Posterior cingulate gyrus (tissue), 11 donors: Measurements from ENCODE around the gene FAM9C.
A peak's percentile ranks its signal among the peaks of the same experiment; 100 is the strongest.
"Not testable (repeated sequence)": the region's sequence is repeated elsewhere in the genome, so short reads cannot be mapped to it uniquely, and the experiment has no call there.

Experiments
- DNase-seq, 10 donors: peaks; one replicate each; pipeline versions ENCODE4 v3.0.0 to v3.0.0-alpha.2; 2020 to 2021; ENCODE audit warnings: mixed read lengths in 3 of 10
- intact Hi-C: fragments of 100-400 bp; cut with DNase I; formaldehyde crosslinking; loops from one replicate; pipeline ENCODE4 v1.15.1; 2023

Gene FAM9C

GRCh38 chrX:13078739-13079444, 34.5 kb upstream of the FAM9C start:
- DNase-seq, result peak in 1 of 10 donors; percentile 14
- intact Hi-C loops, result no loop called here

GRCh38 chrX:13077168-13077567, 32.7 kb upstream of the FAM9C start:
- intact Hi-C loops, result no loop called here
- no peak for DNase-seq

DNA sequence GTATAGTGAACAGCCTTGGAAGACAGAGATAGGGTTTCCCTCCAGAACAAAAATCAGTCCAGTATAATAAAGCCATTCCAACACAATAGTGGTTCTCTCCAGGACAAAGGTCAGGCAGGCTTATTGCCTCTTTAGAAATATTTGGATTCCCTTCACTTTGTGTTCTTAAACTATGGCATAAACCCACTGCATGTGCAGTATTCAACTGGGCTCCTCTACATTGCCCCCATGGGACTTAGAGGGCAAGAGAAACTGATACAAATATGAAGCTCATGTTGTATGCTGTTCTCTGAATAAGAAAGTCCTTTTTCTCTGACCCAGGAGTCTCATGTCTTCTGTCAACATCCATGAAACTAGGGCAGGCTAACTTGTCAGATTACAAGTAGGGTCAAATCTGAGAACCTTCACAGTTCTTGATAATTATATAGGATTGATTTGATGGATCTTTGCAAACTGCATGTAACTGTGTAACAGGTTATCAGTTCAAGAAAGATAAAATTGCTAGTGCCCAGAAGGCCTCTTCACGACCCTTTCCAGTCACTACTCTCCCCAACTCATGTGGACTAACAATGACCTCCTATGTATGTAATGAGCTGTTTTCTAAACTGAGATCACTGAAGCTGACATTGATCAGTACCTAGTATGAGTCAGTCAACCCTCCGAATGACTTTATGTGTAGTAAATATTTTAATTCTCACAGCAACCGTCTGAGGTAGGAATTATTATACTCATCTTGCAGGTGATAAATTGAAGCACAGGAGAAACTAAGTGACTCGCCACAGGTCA, 31.9 kb upstream of the FAM9C start:
- DNase-seq, result no peak
- intact Hi-C loops, result no loop called here

- DNase-seq, result no peak
- intact Hi-C loops, result no loop called here
Measured at GRCh38 chrX:13074297-13075262, 30.2 kb upstream of the FAM9C start.

DNA sequence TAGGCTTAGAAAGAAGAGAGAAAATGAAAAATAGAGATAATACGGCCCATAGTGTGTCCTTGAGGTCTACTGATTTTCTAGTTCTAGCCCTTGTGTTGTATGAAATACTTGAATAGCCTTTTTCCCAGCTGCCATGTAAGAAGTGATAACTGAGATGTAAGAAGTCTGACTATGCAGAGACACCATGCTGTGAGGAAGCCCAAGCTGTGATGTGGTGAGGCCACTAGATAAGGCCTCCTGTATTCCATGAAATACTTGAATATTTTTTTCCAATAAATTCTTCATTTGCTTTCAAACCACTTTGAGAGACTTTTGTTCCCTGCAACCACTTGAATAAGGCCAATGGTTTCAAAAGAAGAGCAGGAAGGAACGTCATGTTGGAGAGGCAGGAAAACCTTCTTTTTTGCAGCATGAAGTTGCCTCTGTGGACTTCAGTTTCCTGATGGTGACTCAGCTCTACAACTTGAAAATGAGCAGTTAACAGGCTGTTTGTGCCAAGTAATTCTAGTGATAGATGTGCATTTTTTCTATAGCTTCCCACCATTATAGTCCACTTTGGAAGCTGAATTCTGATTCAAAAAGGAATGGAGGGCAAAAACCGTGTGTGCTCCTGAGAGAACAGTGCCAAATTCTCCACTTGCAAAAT, 25.5 kb upstream of the FAM9C start:
- DNase-seq, result no peak
- intact Hi-C loops, result no loop called here

- intact Hi-C loops, result no loop called here
- no peak for DNase-seq
Measured at GRCh38 chrX:13068651-13069050, 24.2 kb upstream of the FAM9C start.

- intact Hi-C loops, result no loop called here
- no peak for DNase-seq
Measured at GRCh38 chrX:13067773-13068172, 23.4 kb upstream of the FAM9C start.

GRCh38 chrX:13066391-13066790, 22.0 kb upstream of the FAM9C start:
- intact Hi-C loops, result no loop called here
- DNase-seq, result no peak

- DNase-seq, result no peak
- intact Hi-C loops, result no loop called here
Measured at GRCh38 chrX:13064599-13065143, 20.3 kb upstream of the FAM9C start.

GRCh38 chrX:13063124-13063523, 18.7 kb upstream of the FAM9C start:
- intact Hi-C loops, DNase-seq: not testable (repeated sequence)

GRCh38 chrX:13062331-13062730, 17.9 kb upstream of the FAM9C start:
- DNase-seq, intact Hi-C loops: not testable (repeated sequence)

DNA sequence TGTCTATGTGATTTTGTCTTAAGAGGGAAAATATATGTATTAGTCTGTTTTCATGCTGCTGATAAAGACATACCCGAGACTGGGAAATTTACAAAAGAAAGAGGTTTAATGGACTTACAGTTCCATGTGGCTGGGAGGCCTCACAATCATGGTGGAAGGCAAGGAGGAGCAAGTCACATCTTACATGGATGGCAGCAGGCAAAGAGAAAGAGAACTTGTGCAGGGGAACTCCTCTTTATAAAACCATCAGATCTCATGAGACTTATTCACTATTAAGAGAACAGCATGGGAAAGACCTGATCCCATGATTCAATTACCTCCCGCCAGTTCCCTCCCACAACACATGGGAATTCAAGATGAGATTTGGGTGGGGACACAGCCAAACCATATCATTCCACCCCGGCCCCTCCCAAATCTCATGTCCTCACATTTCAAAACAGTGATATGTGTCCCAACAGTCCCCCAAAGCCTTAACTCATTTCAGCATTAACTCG, 16.8 kb upstream of the FAM9C start:
- intact Hi-C loops, DNase-seq: not testable (repeated sequence)

GRCh38 chrX:13059637-13060499, 15.4 kb upstream of the FAM9C start:
- DNase-seq, result no peak
- intact Hi-C loops, result no loop called here

GRCh38 chrX:13055486-13055885, 11.1 kb upstream of the FAM9C start:
- DNase-seq, result no peak
- intact Hi-C loops, result no loop called here

DNA sequence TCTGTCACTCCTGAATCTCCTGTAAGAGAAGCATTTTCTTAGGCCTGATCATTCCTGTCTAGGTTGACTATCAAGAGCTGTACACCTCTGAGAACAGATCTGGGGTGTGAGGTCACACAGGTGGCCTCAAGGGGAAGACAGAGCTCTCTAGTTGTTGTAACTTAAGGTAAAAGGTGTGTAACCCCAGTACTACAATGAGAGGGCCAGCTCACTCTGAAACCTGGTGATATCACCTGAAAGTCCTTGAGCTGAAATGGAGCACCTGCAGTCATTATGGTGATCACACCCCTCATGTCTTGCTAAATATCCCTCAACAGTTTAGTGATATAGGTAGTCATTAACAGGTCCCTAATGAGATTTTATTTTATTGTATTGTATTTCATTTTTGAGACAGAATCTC, 8.8 kb upstream of the FAM9C start:
- DNase-seq, result no peak
- intact Hi-C loops, result no loop called here

DNA sequence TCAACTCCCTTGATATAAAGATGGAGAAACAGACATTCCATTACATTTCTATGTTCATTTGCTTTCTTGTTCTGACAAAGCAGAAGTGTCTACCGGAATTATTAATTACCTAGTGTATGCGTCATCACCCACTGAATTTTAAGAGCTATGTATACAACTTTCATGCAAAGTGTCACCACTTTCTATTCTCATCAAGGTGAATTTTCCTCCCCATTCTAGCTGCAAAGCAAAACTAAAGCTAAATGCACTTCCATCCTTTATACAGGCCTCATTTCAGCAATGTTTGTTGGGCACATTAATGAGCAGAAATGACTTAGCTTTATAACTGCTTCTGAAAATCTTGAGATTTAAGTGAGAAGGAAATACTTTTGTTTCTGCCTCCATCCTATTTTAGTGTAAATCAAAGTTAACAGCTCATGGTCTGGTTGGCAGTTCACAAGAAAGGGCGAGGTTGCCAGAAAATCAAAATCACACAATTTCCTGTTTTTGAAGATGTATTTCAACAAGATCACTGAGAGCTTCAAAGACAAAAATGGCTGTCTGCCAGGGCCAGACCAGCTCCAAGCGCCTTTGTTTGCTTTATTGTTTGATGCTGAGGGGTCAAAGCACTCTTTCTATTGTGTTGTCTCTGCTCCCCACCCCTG, 7.2 kb upstream of the FAM9C start:
- DNase-seq, result peak in 1 of 10 donors; percentile 40
- intact Hi-C loops, result no loop called here

DNA sequence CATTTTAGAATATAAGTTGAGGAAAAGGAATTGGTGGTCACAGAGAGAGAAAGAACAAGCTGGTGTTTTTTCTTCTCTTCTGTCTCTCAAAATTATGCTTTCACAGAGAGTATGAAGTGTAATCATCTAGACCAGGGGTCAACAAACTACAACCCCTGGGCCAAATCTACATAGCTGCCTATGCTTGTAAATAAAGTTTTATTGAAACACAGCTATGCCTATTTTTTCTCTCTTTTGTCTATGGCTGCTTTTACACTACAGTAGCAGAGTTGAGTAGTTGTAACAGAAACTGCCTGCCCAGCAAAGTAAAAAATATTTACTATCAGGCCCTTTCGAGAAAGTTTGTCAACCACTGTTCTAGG, 6.7 kb upstream of the FAM9C start:
- no peak for DNase-seq
- intact Hi-C loops, result no loop called here

DNA sequence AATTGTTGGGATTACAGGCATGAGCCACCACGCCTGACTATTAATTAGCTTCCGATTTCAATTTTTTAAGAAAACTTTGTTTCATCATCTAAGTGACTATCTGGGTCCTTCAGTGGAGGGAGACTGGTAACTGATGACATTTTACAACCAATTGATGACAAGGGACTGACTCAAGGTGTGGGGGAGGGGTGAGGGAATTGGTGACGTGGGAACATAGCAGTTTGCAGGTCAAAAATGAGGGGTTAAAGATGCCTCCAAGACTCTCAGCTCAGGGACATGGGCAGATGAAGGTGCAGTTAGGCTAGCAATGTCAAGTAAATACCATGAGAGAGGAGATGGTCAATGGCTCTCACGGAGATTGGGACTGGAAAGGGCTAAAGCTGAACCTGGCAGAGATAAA, 5.7 kb upstream of the FAM9C start:
- no peak for DNase-seq
- intact Hi-C loops, result no loop called here

GRCh38 chrX:13048280-13048679, 3.9 kb upstream of the FAM9C start:
- no peak for DNase-seq
- intact Hi-C loops, result no loop called here
